Mesodermal cell (in vitro differentiated cells): Measurements from ENCODE around the gene TP63.

ENCODE experiments used
- H3K27ac ChIP-seq: 2 replicates; pipeline ENCODE4 v1.7.0; 2013; ENCODE audit warnings: mild to moderate bottlenecking, low read depth, low read length, moderate library complexity; ENCODE audit not compliant: severe bottlenecking
- H3K36me3 ChIP-seq: 2 replicates; pipeline ENCODE4 v1.7.1; 2013; ENCODE audit warnings: mild to moderate bottlenecking, low read length, moderate library complexity; ENCODE audit not compliant: control insufficient read depth, insufficient read depth
- H3K4me1 ChIP-seq: one replicate; pipeline ENCODE4 v1.7.1; 2013; ENCODE audit warnings: mild to moderate bottlenecking, low read length; ENCODE audit not compliant: insufficient read depth, control insufficient read depth, poor library complexity, severe bottlenecking
- H3K4me3 ChIP-seq: 2 replicates; pipeline ENCODE4 v1.7.0; 2013; ENCODE audit warnings: low read length, control low read depth, mild to moderate bottlenecking; ENCODE audit not compliant: insufficient read depth, poor library complexity, severe bottlenecking; ENCODE audit errors: extremely low read depth
- H3K9me3 ChIP-seq: 2 replicates; pipeline ENCODE4 v1.7.1; 2013; ENCODE audit warnings: mild to moderate bottlenecking, low read length, moderate library complexity; ENCODE audit not compliant: control insufficient read depth
- WGBS, 2 experiments: methylation state at CpG; one replicate each; pipeline ENCODE4 v1.1.5; 2013; ENCODE audit warnings: missing lambda C conversion rate in 2 of 2; ENCODE audit not compliant: insufficient coverage in 2 of 2; 5-methylcytosine and 5-hydroxymethylcytosine counted together

Gene TP63

GRCh38 chr3:189898559-189899153 lies 267.5 kb downstream of the TP63 start:
- H3K9me3 ChIP-seq: no peaks in the 10 kb centered on the region
- no peaks in the 10 kb centered on the region for H3K36me3 ChIP-seq
- no CpG with 5 or more reads among the region's 1 CpG for WGBS, 2 experiments

GRCh38 chr3:189899186-189899585 lies 268.0 kb downstream of the TP63 start:
- peaks cover 5% of the 10 kb centered on the region for H3K4me1 ChIP-seq
- no peak overlapping the region for H3K4me3 ChIP-seq
- H3K9me3 ChIP-seq: no peaks in the 10 kb centered on the region
- no peak overlapping the region for H3K27ac ChIP-seq
- H3K36me3 ChIP-seq: no peaks in the 10 kb centered on the region
- no CpG with 5 or more reads among the region's 3 CpGs for WGBS, 2 experiments

More at GRCh38 chr3:189898559-189899153, 267.5 kb downstream of the TP63 start:
- no peak overlapping the region for H3K4me3 ChIP-seq
- peaks cover 5% of the 10 kb centered on the region for H3K4me1 ChIP-seq
- H3K27ac ChIP-seq: no peak overlapping the region

- H3K4me1 ChIP-seq: peaks cover 5% of the 10 kb centered on the region
- H3K9me3 ChIP-seq: no peaks in the 10 kb centered on the region
- 52 to 70% methylated on average over 2 to 3 of the region's 5 CpGs for WGBS, 2 experiments
- no peaks in the 10 kb centered on the region for H3K36me3 ChIP-seq
- no peak overlapping the region for H3K27ac ChIP-seq
- H3K4me3 ChIP-seq: no peak overlapping the region
Measured at GRCh38 chr3:189900578-189900977, 269.4 kb downstream of the TP63 start.

GRCh38 chr3:189901481-189901880 lies 270.3 kb downstream of the TP63 start:
- Histone ChIP-seq H3K36me3 (no peaks in the 10 kb centered on the region), H3K27ac (no peak overlapping the region)
- WGBS, 2 experiments: 86 to 100% methylated on average over 3 of the region's 6 CpGs

GRCh38 chr3:189902230-189903186 lies 271.3 kb downstream of the TP63 start:
- 88 to 94% methylated on average over 2 of the region's 2 CpGs for WGBS, 2 experiments
- Histone ChIP-seq H3K4me3 (no peak overlapping the region), H3K27ac (no peak overlapping the region), H3K9me3 (no peaks in the 10 kb centered on the region), H3K36me3 (no peaks in the 10 kb centered on the region), H3K4me1 (peaks cover 10% of the 10 kb centered on the region)

More at GRCh38 chr3:189901481-189901880, 270.3 kb downstream of the TP63 start:
- H3K9me3 ChIP-seq: no peaks in the 10 kb centered on the region
- no peak overlapping the region for H3K4me3 ChIP-seq
- peaks cover 5% of the 10 kb centered on the region for H3K4me1 ChIP-seq

- H3K4me1 ChIP-seq: peaks cover 22% of the 10 kb centered on the region
- H3K27ac ChIP-seq: peak overlapping the region; percentile 80
- H3K36me3 ChIP-seq: no peaks in the 10 kb centered on the region
- no peak overlapping the region for H3K4me3 ChIP-seq
- 75 to 100% methylated on average over 1 to 4 of the region's 6 CpGs for whole genome bisulfite sequencing, 2 experiments
- no peaks in the 10 kb centered on the region for H3K9me3 ChIP-seq
Measured at GRCh38 chr3:189903562-189904250, 272.5 kb downstream of the TP63 start.

GRCh38 chr3:189907803-189908202 lies 276.6 kb downstream of the TP63 start:
- Histone ChIP-seq H3K4me3 (no peak overlapping the region), H3K36me3 (no peaks in the 10 kb centered on the region), H3K4me1 (peaks cover 33% of the 10 kb centered on the region), H3K27ac (no peak overlapping the region), H3K9me3 (no peaks in the 10 kb centered on the region)
- WGBS, 2 experiments: 79 to 83% methylated on average over 4 to 6 of the region's 6 CpGs

GRCh38 chr3:189908646-189909045 lies 277.5 kb downstream of the TP63 start:
- H3K4me3 ChIP-seq: no peak overlapping the region
- H3K36me3 ChIP-seq: no peaks in the 10 kb centered on the region
- peak overlapping the region; percentile 75 for H3K27ac ChIP-seq
- H3K4me1 ChIP-seq: peaks cover 27% of the 10 kb centered on the region
- no peaks in the 10 kb centered on the region for H3K9me3 ChIP-seq

- H3K4me1 ChIP-seq: peaks cover 27% of the 10 kb centered on the region
- H3K36me3 ChIP-seq: no peaks in the 10 kb centered on the region
- no peak overlapping the region for H3K4me3 ChIP-seq
- 100% methylated on average over 2 of the region's 3 CpGs; no CpG with 5 or more reads in 1 of the 2 experiments for WGBS, 2 experiments
- no peaks in the 10 kb centered on the region for H3K9me3 ChIP-seq
- peak overlapping the region; percentile 75 for H3K27ac ChIP-seq
Measured at GRCh38 chr3:189909139-189909538, 277.9 kb downstream of the TP63 start.

GRCh38 chr3:189909573-189909972 lies 278.4 kb downstream of the TP63 start:
- no CpG with 5 or more reads among the region's 2 CpGs for WGBS, 2 experiments
- Histone ChIP-seq H3K4me3 (no peak overlapping the region), H3K36me3 (no peaks in the 10 kb centered on the region), H3K27ac (no peak overlapping the region), H3K4me1 (peaks cover 27% of the 10 kb centered on the region), H3K9me3 (no peaks in the 10 kb centered on the region)
